HEK293 (cell line): ENCODE measurements around the gene SPZ1.

Source experiments
- CTCF ChIA-PET: fragments of 350-600 bp; formaldehyde crosslinking; extraction: SDS; loops from one replicate; lab custom pipeline; 2021; ENCODE audit warnings: antibody characterized with exemption; lab: Yijun Ruan, JAX
- POLR2A ChIA-PET: fragments of 300-600 bp; formaldehyde crosslinking; extraction: SDS; loops from one replicate; lab custom pipeline; 2020; ENCODE audit warnings: antibody characterized with exemption, inconsistent platforms; lab: Yijun Ruan, JAX
- H3K27ac ChIP-seq: fragments of 200-500 bp; sonication (Bioruptor generic); 2 replicates; pipeline ENCODE4 v1.5.1; 2014; ENCODE audit warnings: low read depth, low read length, control low read depth, inconsistent platforms; ENCODE audit errors: extremely low read depth
- H3K36me3 ChIP-seq, 2 experiments: fragments of 200-500 bp in 1 of 2; sonication (Bioruptor generic) in 1 of 2; 1 replicate in 1 of 2; 2 replicates in 1 of 2; pipeline ENCODE4 v1.5.1; 2014 to 2017; ENCODE audit warnings: inconsistent platforms in 2 of 2, low read length in 2 of 2; ENCODE audit not compliant: control insufficient read depth in 2 of 2, insufficient read depth in 1 of 2
- H3K4me1 ChIP-seq: fragments of 200-500 bp; sonication (Bioruptor generic); 2 replicates; pipeline ENCODE4 v1.5.1; 2014; ENCODE audit warnings: mild to moderate bottlenecking, low read length, inconsistent platforms; ENCODE audit not compliant: control insufficient read depth, insufficient read depth
- H3K4me3 ChIP-seq: 2 replicates; pipeline ENCODE4 v1.5.1; 2011; ENCODE audit warnings: low read depth, mild to moderate bottlenecking, control low read depth, low read length, moderate library complexity
- H3K9me3 ChIP-seq: fragments of 200-500 bp; sonication (Bioruptor generic); 2 replicates; pipeline ENCODE4 v1.5.1; 2014; ENCODE audit warnings: low read depth, low read length, inconsistent platforms; ENCODE audit not compliant: control insufficient read depth, insufficient read depth
- GLIS1 ChIP-seq: fragments of 450-650 bp; formaldehyde crosslinking; IDR thresholded peaks from 2 replicates; pipeline ENCODE4 v1.5.1; 2016; ENCODE audit warnings: missing biosample characterization, missing genetic modification characterization
- KLF1 ChIP-seq: fragments of 450-650 bp; formaldehyde crosslinking; IDR thresholded peaks from 2 replicates; pipeline ENCODE4 v1.5.1; 2016; ENCODE audit warnings: missing biosample characterization, missing genetic modification characterization
- KLF7 ChIP-seq: fragments of 450-650 bp; formaldehyde crosslinking; IDR thresholded peaks from 2 replicates; pipeline ENCODE4 v1.5.1; 2016; ENCODE audit warnings: missing biosample characterization, missing genetic modification characterization, borderline replicate concordance
- KLF8 ChIP-seq: fragments of 450-650 bp; formaldehyde crosslinking; IDR thresholded peaks from 2 replicates; pipeline ENCODE4 v1.5.1; 2016; ENCODE audit warnings: missing biosample characterization, missing genetic modification characterization
- SETDB1 ChIP-seq: IDR thresholded peaks from one replicate; pipeline ENCODE4 v1.6.1; 2017; ENCODE audit warnings: mild to moderate bottlenecking, low read length, moderate library complexity, mixed read lengths; ENCODE audit not compliant: insufficient read length
- ZBTB20 ChIP-seq: fragments of 450-650 bp; formaldehyde crosslinking; IDR thresholded peaks from 2 replicates; pipeline ENCODE4 v1.5.1; 2016; ENCODE audit warnings: missing biosample characterization, missing genetic modification characterization
- ZBTB8A ChIP-seq: fragments of 450-650 bp; formaldehyde crosslinking; IDR thresholded peaks from 2 replicates; pipeline ENCODE4 v1.5.1; 2016; ENCODE audit warnings: missing biosample characterization, missing genetic modification characterization
- ZNF2 ChIP-seq: fragments of 450-650 bp; formaldehyde crosslinking; IDR thresholded peaks from 2 replicates; pipeline ENCODE4 v1.5.1; 2016; ENCODE audit warnings: missing biosample characterization, missing genetic modification characterization
- ZNF24 ChIP-seq: fragments of 450-650 bp; formaldehyde crosslinking; IDR thresholded peaks from 2 replicates; pipeline ENCODE4 v1.5.1; 2016; ENCODE audit warnings: missing biosample characterization, missing genetic modification characterization
- ZNF391 ChIP-seq: fragments of 450-650 bp; formaldehyde crosslinking; IDR thresholded peaks from 2 replicates; pipeline ENCODE4 v1.5.1; 2016; ENCODE audit warnings: low read depth, missing biosample characterization, missing genetic modification characterization, borderline replicate concordance
- ZNF473 ChIP-seq: fragments of 450-650 bp; formaldehyde crosslinking; IDR thresholded peaks from 2 replicates; pipeline ENCODE4 v1.5.1; 2017; ENCODE audit warnings: missing biosample characterization, missing genetic modification characterization
- ZNF529 ChIP-seq: fragments of 450-650 bp; formaldehyde crosslinking; IDR thresholded peaks from 2 replicates; pipeline ENCODE4 v1.5.1; 2017; ENCODE audit warnings: missing genetic modification characterization, missing biosample characterization; ENCODE audit not compliant: insufficient replicate concordance
- ZNF677 ChIP-seq: fragments of 450-650 bp; IDR thresholded peaks from 2 replicates; pipeline ENCODE4 v1.5.0; 2018; ENCODE audit warnings: missing biosample characterization, mild to moderate bottlenecking, missing genetic modification characterization, moderate library complexity
- ZSCAN5A ChIP-seq: fragments of 450-650 bp; formaldehyde crosslinking; IDR thresholded peaks from 2 replicates; pipeline ENCODE4 v1.5.1; 2016; ENCODE audit warnings: missing biosample characterization, missing genetic modification characterization

SPZ1 gene

GRCh38 chr5:80302636-80303035 lies 17.2 kb upstream of the SPZ1 start:
- POLR2A ChIA-PET, result no interaction called here
- H3K27ac ChIP-seq, result no peak overlapping the region
- no peak overlapping the region for H3K4me3 ChIP-seq
- no peaks in the 10 kb centered on the region for H3K4me1 ChIP-seq
- TF ChIP-seq KLF1 (tag by site-specific recombination), result 0 out of 2 replicates have a peak, but pooled peaks have one; percentile 22
- no peak for TF ChIP-seq ZNF391 (tag by site-specific recombination)
- TF ChIP-seq, all 188 proteins: peak for 1
- CTCF ChIA-PET, result interaction anchor here (0.9 to 7.6 kb wide), 2 partner anchors 210 to 219 kb away, joined by 3 to 121 read pairs; no protein-coding TSS in a partner anchor
- Histone ChIP-seq H3K9me3 (no peaks in the 10 kb centered on the region), H3K36me3 (no peaks in the 10 kb centered on the region)

- Histone ChIP-seq H3K4me3 (no peak overlapping the region), H3K9me3 (no peaks in the 10 kb centered on the region), H3K27ac (no peak overlapping the region), H3K36me3 (no peaks in the 10 kb centered on the region), H3K4me1 (no peaks in the 10 kb centered on the region)
- ChIA-PET POLR2A (no interaction called here), CTCF (interaction anchor here (0.6 to 7.6 kb wide), 6 partner anchors 10 to 430 kb away, joined by 3 to 121 read pairs (median 6); no protein-coding TSS in a partner anchor)
- TF ChIP-seq ZNF24 (tag by site-specific recombination) (no peak), KLF8 (tag by site-specific recombination) (no peak), GLIS1 (tag by site-specific recombination) (no peak), ZNF677 (tag by site-specific recombination) (no peak), ZBTB20 (tag by site-specific recombination) (no peak), ZNF2 (tag by site-specific recombination) (no peak)
Observed at GRCh38 chr5:80308526-80308925, 11.3 kb upstream of the SPZ1 start.

GRCh38 chr5:80309871-80310665 lies 9.7 kb upstream of the SPZ1 start:
- Histone ChIP-seq H3K9me3 (no peaks in the 10 kb centered on the region), H3K36me3 (no peaks in the 10 kb centered on the region), H3K27ac (no peak overlapping the region), H3K4me3 (no peak overlapping the region), H3K4me1 (no peaks in the 10 kb centered on the region)
- TF ChIP-seq SETDB1, result peak; percentile 54
- peak; percentile 20; the same call in 1 of the 2 replicates for TF ChIP-seq ZBTB8A (tag by site-specific recombination)
- no peak for TF ChIP-seq ZNF473 (tag by site-specific recombination)
- peak; percentile 56 for TF ChIP-seq ZNF529 (tag by site-specific recombination)
- ChIA-PET POLR2A (no interaction called here), CTCF (interaction anchor here (1.0 to 7.6 kb wide), 2 partner anchors 218 to 362 kb away, joined by 3 to 121 read pairs; no protein-coding TSS in a partner anchor)

GRCh38 chr5:80315244-80315643 lies 4.6 kb upstream of the SPZ1 start:
- no peaks in the 10 kb centered on the region for H3K9me3 ChIP-seq
- TF ChIP-seq ZSCAN5A (tag by site-specific recombination), result no peak
- no peak for TF ChIP-seq KLF7
- no peaks in the 10 kb centered on the region for H3K36me3 ChIP-seq
- CTCF ChIA-PET, result interaction anchor here (1.1 kb wide), 1 partner anchor 223 kb away, joined by 5 read pairs; no protein-coding TSS in a partner anchor
- H3K4me1 ChIP-seq, result no peaks in the 10 kb centered on the region
- no peak overlapping the region for H3K4me3 ChIP-seq
- POLR2A ChIA-PET, result no interaction called here
- H3K27ac ChIP-seq, result no peak overlapping the region
